ENCODE measurements around the gene TEKTIP1. TPM values are rescaled to one million over a fixed set of nuclear protein-coding genes. Genes with fewer than 3 reads are reported as not detected.

Gene TEKTIP1
- total and polyA plus RNA-seq, 10 of the 15 experiments (the other 5 are each of a cell fraction or from before 2014, with no cell fraction given) = 0.18 to 2.6 (median 0.60) TPM; not detected in 5

DNA sequence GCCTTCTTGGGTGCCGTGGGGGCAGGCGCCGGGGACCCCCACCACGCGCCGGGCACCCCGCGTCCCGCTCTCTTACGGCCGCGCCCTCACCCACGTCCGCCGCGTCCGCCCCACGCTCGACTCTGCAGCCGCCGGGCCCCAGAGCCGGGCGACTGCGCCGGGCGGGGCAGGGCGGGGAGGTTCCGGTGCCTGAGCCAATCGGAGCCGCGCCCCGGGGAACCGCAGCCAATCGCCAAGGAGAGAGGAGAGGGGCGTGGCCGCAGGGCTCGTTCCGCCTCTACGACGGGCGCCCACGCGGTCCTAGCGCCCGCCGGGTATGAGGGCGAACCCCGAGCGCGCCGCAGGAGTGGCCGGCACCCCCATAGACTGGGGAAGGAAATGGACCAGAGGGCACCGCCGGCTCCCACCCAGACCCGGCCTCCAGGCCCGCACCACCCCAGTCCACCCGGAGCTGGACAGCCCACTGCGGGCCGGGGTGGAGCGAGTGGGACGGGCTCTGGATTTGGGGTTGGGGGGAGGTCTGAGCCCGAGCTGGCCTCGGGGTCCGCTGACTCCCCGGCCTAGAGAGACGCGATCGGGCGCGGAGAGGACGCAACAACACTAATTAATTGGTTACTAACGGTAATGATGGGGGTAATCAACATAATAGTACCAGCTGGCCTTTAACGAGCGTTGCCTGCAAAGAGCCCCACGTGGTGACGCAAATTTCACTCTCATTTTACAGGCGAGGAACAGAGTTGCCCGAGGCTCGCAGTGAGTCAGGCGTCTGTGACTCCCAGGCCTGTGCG lies 18.7 kb downstream of the TEKTIP1 start, which contains the start of gene MFSD12 (continued):
- no peak for TF ChIP-seq RBBP5 (conservative IDR thresholded peaks at IDR 0.05)
- TF ChIP-seq FOXM1 (IDR thresholded peaks at IDR 0.05; ENCODE audit: low read depth, low read length) = no peak
- TF ChIP-seq CHD4 (IDR thresholded peaks at IDR 0.05) = no peak
- TF ChIP-seq EGR1 (IDR thresholded peaks at IDR 0.05; ENCODE audit: borderline replicate concordance in 1 of 2, low read depth in 2 of 2, low read length in 2 of 2) = peak in 1 of 2 experiments; percentile 75; a peak in 2 of 3 replicates
- TF ChIP-seq POLR2AphosphoS5 (IDR thresholded peaks at IDR 0.05; ENCODE audit: low read length) = peak; percentile 34; the same call in 1 of the 2 replicates
- TF ChIP-seq PML (IDR thresholded peaks at IDR 0.05; ENCODE audit: low read length) = no peak
- peak; percentile 74 for TF ChIP-seq RFX5 (IDR thresholded peaks at IDR 0.05; ENCODE audit: low read depth, low read length)
- TF ChIP-seq ZBED1 (IDR thresholded peaks at IDR 0.05; ENCODE audit: borderline replicate concordance) = no peak
- no peak; the same call in 1 of the 2 replicates for TF ChIP-seq NR2F1 (conservative IDR thresholded peaks at IDR 0.05)
- no peak for TF ChIP-seq SREBF1 (IDR thresholded peaks at IDR 0.05; ENCODE audit: low read length)
- TF ChIP-seq FOS (IDR thresholded peaks at IDR 0.05; ENCODE audit: borderline replicate concordance, extremely low read depth, insufficient read length) = peak; percentile 53
- TF ChIP-seq, protein P1, sequence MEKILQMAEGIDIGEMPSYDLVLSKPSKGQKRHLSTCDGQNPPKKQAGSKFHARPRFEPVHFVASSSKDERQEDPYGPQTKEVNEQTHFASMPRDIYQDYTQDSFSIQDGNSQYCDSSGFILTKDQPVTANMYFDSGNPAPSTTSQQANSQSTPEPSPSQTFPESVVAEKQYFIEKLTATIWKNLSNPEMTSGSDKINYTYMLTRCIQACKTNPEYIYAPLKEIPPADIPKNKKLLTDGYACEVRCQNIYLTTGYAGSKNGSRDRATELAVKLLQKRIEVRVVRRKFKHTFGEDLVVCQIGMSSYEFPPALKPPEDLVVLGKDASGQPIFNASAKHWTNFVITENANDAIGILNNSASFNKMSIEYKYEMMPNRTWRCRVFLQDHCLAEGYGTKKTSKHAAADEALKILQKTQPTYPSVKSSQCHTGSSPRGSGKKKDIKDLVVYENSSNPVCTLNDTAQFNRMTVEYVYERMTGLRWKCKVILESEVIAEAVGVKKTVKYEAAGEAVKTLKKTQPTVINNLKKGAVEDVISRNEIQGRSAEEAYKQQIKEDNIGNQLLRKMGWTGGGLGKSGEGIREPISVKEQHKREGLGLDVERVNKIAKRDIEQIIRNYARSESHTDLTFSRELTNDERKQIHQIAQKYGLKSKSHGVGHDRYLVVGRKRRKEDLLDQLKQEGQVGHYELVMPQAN (conservative IDR thresholded peaks at IDR 0.05) = no peak
- TF ChIP-seq ASH2L (IDR thresholded peaks at IDR 0.05; ENCODE audit: borderline replicate concordance, low read depth) = no peak
- TF ChIP-seq, protein P2, sequence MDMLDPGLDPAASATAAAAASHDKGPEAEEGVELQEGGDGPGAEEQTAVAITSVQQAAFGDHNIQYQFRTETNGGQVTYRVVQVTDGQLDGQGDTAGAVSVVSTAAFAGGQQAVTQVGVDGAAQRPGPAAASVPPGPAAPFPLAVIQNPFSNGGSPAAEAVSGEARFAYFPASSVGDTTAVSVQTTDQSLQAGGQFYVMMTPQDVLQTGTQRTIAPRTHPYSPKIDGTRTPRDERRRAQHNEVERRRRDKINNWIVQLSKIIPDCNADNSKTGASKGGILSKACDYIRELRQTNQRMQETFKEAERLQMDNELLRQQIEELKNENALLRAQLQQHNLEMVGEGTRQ (IDR thresholded peaks at IDR 0.05; ENCODE audit: borderline replicate concordance, low read depth, low read length) = peak; percentile 45
- no peak for TF ChIP-seq GABPA (IDR thresholded peaks at IDR 0.05; ENCODE audit: low read depth)
- TF ChIP-seq IKZF1 (conservative IDR thresholded peaks at IDR 0.05) = peak; percentile 66
- no peak for TF ChIP-seq MYB (IDR thresholded peaks at IDR 0.05; ENCODE audit: borderline replicate concordance, low read depth, low read length)
- no peak for TF ChIP-seq TCF7 (IDR thresholded peaks at IDR 0.05; ENCODE audit: borderline replicate concordance)
- TF ChIP-seq, protein P3, sequence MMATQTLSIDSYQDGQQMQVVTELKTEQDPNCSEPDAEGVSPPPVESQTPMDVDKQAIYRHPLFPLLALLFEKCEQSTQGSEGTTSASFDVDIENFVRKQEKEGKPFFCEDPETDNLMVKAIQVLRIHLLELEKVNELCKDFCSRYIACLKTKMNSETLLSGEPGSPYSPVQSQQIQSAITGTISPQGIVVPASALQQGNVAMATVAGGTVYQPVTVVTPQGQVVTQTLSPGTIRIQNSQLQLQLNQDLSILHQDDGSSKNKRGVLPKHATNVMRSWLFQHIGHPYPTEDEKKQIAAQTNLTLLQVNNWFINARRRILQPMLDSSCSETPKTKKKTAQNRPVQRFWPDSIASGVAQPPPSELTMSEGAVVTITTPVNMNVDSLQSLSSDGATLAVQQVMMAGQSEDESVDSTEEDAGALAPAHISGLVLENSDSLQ (IDR thresholded peaks at IDR 0.05) = no peak
- TF ChIP-seq, protein P4, sequence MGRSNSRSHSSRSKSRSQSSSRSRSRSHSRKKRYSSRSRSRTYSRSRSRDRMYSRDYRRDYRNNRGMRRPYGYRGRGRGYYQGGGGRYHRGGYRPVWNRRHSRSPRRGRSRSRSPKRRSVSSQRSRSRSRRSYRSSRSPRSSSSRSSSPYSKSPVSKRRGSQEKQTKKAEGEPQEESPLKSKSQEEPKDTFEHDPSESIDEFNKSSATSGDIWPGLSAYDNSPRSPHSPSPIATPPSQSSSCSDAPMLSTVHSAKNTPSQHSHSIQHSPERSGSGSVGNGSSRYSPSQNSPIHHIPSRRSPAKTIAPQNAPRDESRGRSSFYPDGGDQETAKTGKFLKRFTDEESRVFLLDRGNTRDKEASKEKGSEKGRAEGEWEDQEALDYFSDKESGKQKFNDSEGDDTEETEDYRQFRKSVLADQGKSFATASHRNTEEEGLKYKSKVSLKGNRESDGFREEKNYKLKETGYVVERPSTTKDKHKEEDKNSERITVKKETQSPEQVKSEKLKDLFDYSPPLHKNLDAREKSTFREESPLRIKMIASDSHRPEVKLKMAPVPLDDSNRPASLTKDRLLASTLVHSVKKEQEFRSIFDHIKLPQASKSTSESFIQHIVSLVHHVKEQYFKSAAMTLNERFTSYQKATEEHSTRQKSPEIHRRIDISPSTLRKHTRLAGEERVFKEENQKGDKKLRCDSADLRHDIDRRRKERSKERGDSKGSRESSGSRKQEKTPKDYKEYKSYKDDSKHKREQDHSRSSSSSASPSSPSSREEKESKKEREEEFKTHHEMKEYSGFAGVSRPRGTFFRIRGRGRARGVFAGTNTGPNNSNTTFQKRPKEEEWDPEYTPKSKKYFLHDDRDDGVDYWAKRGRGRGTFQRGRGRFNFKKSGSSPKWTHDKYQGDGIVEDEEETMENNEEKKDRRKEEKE (IDR thresholded peaks at IDR 0.05) = no peak
- peak; percentile 87 for TF ChIP-seq CHD2 (IDR thresholded peaks at IDR 0.05; ENCODE audit: borderline replicate concordance, low read depth, low read length)
- no peak for TF ChIP-seq WRNIP1 (IDR thresholded peaks at IDR 0.05; ENCODE audit: borderline replicate concordance, low read depth, low read length)
- peak; percentile 93 for TF ChIP-seq NFYB (IDR thresholded peaks at IDR 0.05; ENCODE audit: insufficient read depth, low read depth, low read length)
- TF ChIP-seq HDGF (IDR thresholded peaks at IDR 0.05) = no peak
